ENCODE results near the gene KRTAP4-4.
"Not testable (repeated sequence)": the region's sequence is repeated elsewhere in the genome, so short reads cannot be mapped to it uniquely, and the experiment has no call there.

- TF ChIP-seq POLR2AphosphoS5 (IDR thresholded peaks at IDR 0.05; ENCODE audit: low read depth), result peak; percentile 39; the same call in 1 of the 2 replicates
- TF ChIP-seq, protein P1, sequence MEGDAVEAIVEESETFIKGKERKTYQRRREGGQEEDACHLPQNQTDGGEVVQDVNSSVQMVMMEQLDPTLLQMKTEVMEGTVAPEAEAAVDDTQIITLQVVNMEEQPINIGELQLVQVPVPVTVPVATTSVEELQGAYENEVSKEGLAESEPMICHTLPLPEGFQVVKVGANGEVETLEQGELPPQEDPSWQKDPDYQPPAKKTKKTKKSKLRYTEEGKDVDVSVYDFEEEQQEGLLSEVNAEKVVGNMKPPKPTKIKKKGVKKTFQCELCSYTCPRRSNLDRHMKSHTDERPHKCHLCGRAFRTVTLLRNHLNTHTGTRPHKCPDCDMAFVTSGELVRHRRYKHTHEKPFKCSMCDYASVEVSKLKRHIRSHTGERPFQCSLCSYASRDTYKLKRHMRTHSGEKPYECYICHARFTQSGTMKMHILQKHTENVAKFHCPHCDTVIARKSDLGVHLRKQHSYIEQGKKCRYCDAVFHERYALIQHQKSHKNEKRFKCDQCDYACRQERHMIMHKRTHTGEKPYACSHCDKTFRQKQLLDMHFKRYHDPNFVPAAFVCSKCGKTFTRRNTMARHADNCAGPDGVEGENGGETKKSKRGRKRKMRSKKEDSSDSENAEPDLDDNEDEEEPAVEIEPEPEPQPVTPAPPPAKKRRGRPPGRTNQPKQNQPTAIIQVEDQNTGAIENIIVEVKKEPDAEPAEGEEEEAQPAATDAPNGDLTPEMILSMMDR (IDR thresholded peaks at IDR 0.05; ENCODE audit: insufficient read depth, low read length), result not testable (repeated sequence)
- TF ChIP-seq REST (IDR thresholded peaks at IDR 0.05; ENCODE audit: insufficient replicate concordance, low read depth), result not testable (repeated sequence)
Measured at GRCh38 chr17:41119696-41120690, 40.6 kb downstream of the KRTAP4-4 start.

Data from HL-60 (cell line).